ENCODE measurements around the gene CEBPA. TPM values are rescaled to one million over a fixed set of nuclear protein-coding genes. Genes with fewer than 3 reads are reported as not detected.

The CEBPA gene
- under 1 TPM; 0.08 to 0.14 TPM for total RNA-seq

GRCh38 chr19:33302175-33302973 lies at the start of gene CEBPA:
Gene CEBPA (minus strand): TSS chr19:33302534. CDS start chr19:33302414, 120 bp downstream.

Other genes with a start within 250 kb of the CEBPA start
- 1 to 10 TPM; 1.4 to 2.9 TPM for gene RHPN2, start 237.6 kb downstream of the CEBPA start, total RNA-seq
- 10 to 100 TPM; 11.5 to 11.7 TPM for gene GPATCH1, start 221.4 kb downstream of the CEBPA start, total RNA-seq
- not detected for gene WDR88, start 170.4 kb downstream of the CEBPA start, total RNA-seq
- gene LRP3, start 108.2 kb downstream of the CEBPA start, total RNA-seq: under 1 TPM; 0.22 to 0.23 TPM
- gene SLC7A10, start 76.7 kb downstream of the CEBPA start, total RNA-seq: not detected
- gene CEBPG, start 71.2 kb upstream of the CEBPA start, total RNA-seq: 10 to 100 TPM; 21.4 to 22.4 TPM
- 10 to 100 TPM; 33.8 to 36.1 TPM for gene PEPD, start 219.3 kb upstream of the CEBPA start, total RNA-seq

Measured in activated naive CD4-positive, alpha-beta T cell treated with anti-CD3 and anti-CD28 coated beads, Interleukin-2, amount 10 ng/mL, durations not matched to agents 5 hours and 36 hours (primary cell).